Stimulated activated CD8-positive, alpha-beta memory T cell treated with anti-CD3 and anti-CD28 coated beads, Interleukin-2, amount 100 ng/mL, for 48 hours (primary cell): ENCODE results near the gene JMJD1C.
"Not testable (repeated sequence)": the region's sequence is repeated elsewhere in the genome, so short reads cannot be mapped to it uniquely, and the experiment has no call there.

Experiments
- DNase-seq, 2 donors: peaks; one replicate each; pipeline ENCODE4 v3.0.0-alpha.2; 2020; ENCODE audit warnings: low read depth in 2 of 2

JMJD1C gene

GRCh38 chr10:63292847-63293246, 172.9 kb downstream of the JMJD1C start:
- not testable (repeated sequence) for DNase-seq

- no peak for DNase-seq
Observed at GRCh38 chr10:63288170-63288569, 177.6 kb downstream of the JMJD1C start.

- no peak for DNase-seq
Observed at GRCh38 chr10:63286754-63287264, 179.0 kb downstream of the JMJD1C start.

GRCh38 chr10:63286340-63286739, 179.4 kb downstream of the JMJD1C start:
- DNase-seq, result no peak

GRCh38 chr10:63283901-63284300, 181.9 kb downstream of the JMJD1C start:
- not testable (repeated sequence) for DNase-seq

GRCh38 chr10:63283093-63283492, 182.7 kb downstream of the JMJD1C start:
- DNase-seq, result no peak

GRCh38 chr10:63281967-63282366, 183.8 kb downstream of the JMJD1C start:
- no peak for DNase-seq

GRCh38 chr10:63280386-63280785, 185.4 kb downstream of the JMJD1C start:
- DNase-seq, result no peak

- no peak for DNase-seq
Observed at GRCh38 chr10:63275094-63275493, 190.7 kb downstream of the JMJD1C start.

GRCh38 chr10:63273577-63273976, 192.2 kb downstream of the JMJD1C start:
- DNase-seq, result no peak

GRCh38 chr10:63268798-63269503, 196.8 kb downstream of the JMJD1C start:
- peak; percentile 36 to 50 for DNase-seq

- no peak for DNase-seq
Observed at GRCh38 chr10:63268149-63268797, 197.5 kb downstream of the JMJD1C start.

- no peak for DNase-seq
Observed at GRCh38 chr10:63267414-63268148, 198.2 kb downstream of the JMJD1C start.

GRCh38 chr10:63266391-63267316, 199.1 kb downstream of the JMJD1C start:
- DNase-seq, result no peak

- DNase-seq, result no peak
Observed at GRCh38 chr10:63265683-63266235, 200.0 kb downstream of the JMJD1C start.

GRCh38 chr10:63265222-63265617, 200.6 kb downstream of the JMJD1C start:
- DNase-seq, result peak in 1 of 2 donors; percentile 14

- DNase-seq, result no peak
Observed at GRCh38 chr10:63264617-63265221, 201.1 kb downstream of the JMJD1C start.

GRCh38 chr10:63262430-63263073, 203.2 kb downstream of the JMJD1C start:
- DNase-seq, result no peak

- DNase-seq, result no peak
Observed at GRCh38 chr10:63261496-63261895, 204.3 kb downstream of the JMJD1C start.

GRCh38 chr10:63260860-63261251, 204.9 kb downstream of the JMJD1C start:
- no peak for DNase-seq
